Measurements from ENCODE around the gene ARMH3.

The ARMH3 gene

GRCh38 chr10:101939008-101939648, 116.8 kb downstream of the ARMH3 start:
- DNase-seq (ENCODE audit: low read depth): no peak

GRCh38 chr10:101938305-101939007, 117.5 kb downstream of the ARMH3 start:
- DNase-seq (ENCODE audit: low read depth): no peak

GRCh38 chr10:101935431-101935830, 120.5 kb downstream of the ARMH3 start:
- no peak for DNase-seq (ENCODE audit: low read depth)

GRCh38 chr10:101934686-101935305, 121.2 kb downstream of the ARMH3 start:
- no peak for DNase-seq (ENCODE audit: low read depth)

- DNase-seq (ENCODE audit: low read depth): no peak
These were observed 122.0 kb downstream of the ARMH3 start for GRCh38 chr10:101933976-101934375.

GRCh38 chr10:101932183-101932582, 123.8 kb downstream of the ARMH3 start:
- DNase-seq (ENCODE audit: low read depth): no peak

- DNase-seq (ENCODE audit: low read depth): no peak
These were observed 130.9 kb downstream of the ARMH3 start for GRCh38 chr10:101925027-101925426.

GRCh38 chr10:101923256-101923655, 132.7 kb downstream of the ARMH3 start:
- DNase-seq (ENCODE audit: low read depth): no peak

- DNase-seq (ENCODE audit: low read depth): no peak
These were observed 133.1 kb downstream of the ARMH3 start for GRCh38 chr10:101922846-101923245.

- DNase-seq (ENCODE audit: low read depth): no peak
These were observed 135.4 kb downstream of the ARMH3 start for GRCh38 chr10:101920546-101920945.

GRCh38 chr10:101919026-101919770, 136.8 kb downstream of the ARMH3 start:
- DNase-seq (ENCODE audit: low read depth): no peak

GRCh38 chr10:101912561-101913179, 143.3 kb downstream of the ARMH3 start:
- no peak for DNase-seq (ENCODE audit: low read depth)

GRCh38 chr10:101906586-101907183, 149.3 kb downstream of the ARMH3 start:
- DNase-seq (ENCODE audit: low read depth): no peak

- no peak for DNase-seq (ENCODE audit: low read depth)
These were observed 150.7 kb downstream of the ARMH3 start for GRCh38 chr10:101905251-101905650.

- DNase-seq (ENCODE audit: low read depth): no peak
These were observed 152.0 kb downstream of the ARMH3 start for GRCh38 chr10:101903827-101904550.

GRCh38 chr10:101902820-101903145, 153.2 kb downstream of the ARMH3 start:
- DNase-seq (ENCODE audit: low read depth): no peak

GRCh38 chr10:101902032-101902819, 153.7 kb downstream of the ARMH3 start:
- no peak for DNase-seq (ENCODE audit: low read depth)

GRCh38 chr10:101901340-101901739, 154.6 kb downstream of the ARMH3 start:
- DNase-seq (ENCODE audit: low read depth): no peak

- no peak for DNase-seq (ENCODE audit: low read depth)
These were observed 158.3 kb downstream of the ARMH3 start for GRCh38 chr10:101897633-101898032.

GRCh38 chr10:101896225-101896877, 159.6 kb downstream of the ARMH3 start:
- DNase-seq (ENCODE audit: low read depth): no peak

All from stimulated activated CD8-positive, alpha-beta memory T cell treated with anti-CD3 and anti-CD28 coated beads, Interleukin-12 subunit alpha, Interleukin-12 subunit beta, amount 100 ng/mL, for 1 hour (primary cell).